CD4-positive, alpha-beta T cell treated with Interleukin-12 subunit alpha and Interleukin-12 subunit beta, for 1 hour (primary cell): ENCODE measurements around the gene ARHGEF40.

Experiments
- DNase-seq: peaks from one replicate; pipeline ENCODE4 v3.0.0-alpha.2; 2020

The ARHGEF40 gene

GRCh38 chr14:21136024-21136423, 65.9 kb downstream of the ARHGEF40 start:
- DNase-seq: peak; percentile 16
